ENCODE results near the gene ARF3. TPM values are rescaled to one million over a fixed set of nuclear protein-coding genes. Genes with fewer than 3 reads are reported as not detected.

The ARF3 gene
- total RNA-seq, 4 donors from 2014 or later, result 65.1 to 89.3 (median 80.1) TPM

DNA sequence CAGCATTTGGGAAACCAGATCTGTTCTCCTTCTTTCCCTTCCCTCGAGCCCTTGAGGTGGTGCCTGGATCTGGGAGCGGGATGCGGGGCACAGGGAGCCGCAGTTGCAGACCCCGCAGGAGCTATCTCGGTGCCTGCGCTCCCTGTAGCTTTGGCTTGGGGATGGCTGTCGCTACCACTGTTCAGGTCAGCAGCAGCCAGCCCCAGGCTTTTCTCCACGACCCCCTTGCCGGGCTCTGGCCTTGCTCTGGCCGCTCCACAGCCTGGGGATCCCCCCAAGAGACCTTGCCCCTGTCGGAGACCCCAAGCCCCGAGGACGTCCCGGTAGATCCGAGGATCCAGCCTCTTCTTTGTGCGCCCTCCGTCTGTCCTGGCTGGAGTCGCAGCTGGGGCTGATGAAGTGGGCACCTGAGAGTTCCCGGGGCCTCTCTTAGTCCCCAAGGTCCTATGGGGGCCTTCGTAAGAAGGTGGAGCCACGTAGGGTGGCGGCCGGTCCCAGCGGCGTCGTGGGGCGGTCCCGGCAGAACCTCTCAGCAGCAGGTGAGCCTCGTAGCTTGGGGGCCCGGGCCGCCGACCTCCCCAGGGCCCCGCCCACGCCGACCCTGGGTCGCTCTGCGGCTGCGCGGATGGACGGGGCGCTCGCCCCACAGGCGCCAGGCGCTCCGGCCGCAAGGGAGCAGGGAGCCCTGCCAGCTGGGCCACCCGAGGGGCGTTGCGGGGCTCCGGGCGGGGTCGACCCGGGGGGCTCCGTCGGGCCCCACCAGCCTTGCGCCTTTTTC lies 40.6 kb upstream of the ARF3 start:
- intact Hi-C loops (cut with DNase I; ENCODE audit: low total_unique reads), result loop anchor here (5.0 kb wide), 1 partner anchor 141 kb away; no protein-coding TSS in a partner anchor
- DNase-seq (ENCODE audit: low spot score in 2 of 2), result peak in 1 of 2 donors; percentile 86
- H3K4me3 ChIP-seq (ENCODE audit: low read depth, poor library complexity, severe bottlenecking), result peak overlapping the region; percentile 24
- WGBS, 2 donors, result 10 to 25% methylated on average over 9 to 23 of the region's 57 CpGs
- TF ChIP-seq, protein P1, sequence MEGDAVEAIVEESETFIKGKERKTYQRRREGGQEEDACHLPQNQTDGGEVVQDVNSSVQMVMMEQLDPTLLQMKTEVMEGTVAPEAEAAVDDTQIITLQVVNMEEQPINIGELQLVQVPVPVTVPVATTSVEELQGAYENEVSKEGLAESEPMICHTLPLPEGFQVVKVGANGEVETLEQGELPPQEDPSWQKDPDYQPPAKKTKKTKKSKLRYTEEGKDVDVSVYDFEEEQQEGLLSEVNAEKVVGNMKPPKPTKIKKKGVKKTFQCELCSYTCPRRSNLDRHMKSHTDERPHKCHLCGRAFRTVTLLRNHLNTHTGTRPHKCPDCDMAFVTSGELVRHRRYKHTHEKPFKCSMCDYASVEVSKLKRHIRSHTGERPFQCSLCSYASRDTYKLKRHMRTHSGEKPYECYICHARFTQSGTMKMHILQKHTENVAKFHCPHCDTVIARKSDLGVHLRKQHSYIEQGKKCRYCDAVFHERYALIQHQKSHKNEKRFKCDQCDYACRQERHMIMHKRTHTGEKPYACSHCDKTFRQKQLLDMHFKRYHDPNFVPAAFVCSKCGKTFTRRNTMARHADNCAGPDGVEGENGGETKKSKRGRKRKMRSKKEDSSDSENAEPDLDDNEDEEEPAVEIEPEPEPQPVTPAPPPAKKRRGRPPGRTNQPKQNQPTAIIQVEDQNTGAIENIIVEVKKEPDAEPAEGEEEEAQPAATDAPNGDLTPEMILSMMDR (IDR thresholded peaks at IDR 0.05), result no peak
- no peak for TF ChIP-seq POLR2A (IDR thresholded peaks at IDR 0.05)

DNA sequence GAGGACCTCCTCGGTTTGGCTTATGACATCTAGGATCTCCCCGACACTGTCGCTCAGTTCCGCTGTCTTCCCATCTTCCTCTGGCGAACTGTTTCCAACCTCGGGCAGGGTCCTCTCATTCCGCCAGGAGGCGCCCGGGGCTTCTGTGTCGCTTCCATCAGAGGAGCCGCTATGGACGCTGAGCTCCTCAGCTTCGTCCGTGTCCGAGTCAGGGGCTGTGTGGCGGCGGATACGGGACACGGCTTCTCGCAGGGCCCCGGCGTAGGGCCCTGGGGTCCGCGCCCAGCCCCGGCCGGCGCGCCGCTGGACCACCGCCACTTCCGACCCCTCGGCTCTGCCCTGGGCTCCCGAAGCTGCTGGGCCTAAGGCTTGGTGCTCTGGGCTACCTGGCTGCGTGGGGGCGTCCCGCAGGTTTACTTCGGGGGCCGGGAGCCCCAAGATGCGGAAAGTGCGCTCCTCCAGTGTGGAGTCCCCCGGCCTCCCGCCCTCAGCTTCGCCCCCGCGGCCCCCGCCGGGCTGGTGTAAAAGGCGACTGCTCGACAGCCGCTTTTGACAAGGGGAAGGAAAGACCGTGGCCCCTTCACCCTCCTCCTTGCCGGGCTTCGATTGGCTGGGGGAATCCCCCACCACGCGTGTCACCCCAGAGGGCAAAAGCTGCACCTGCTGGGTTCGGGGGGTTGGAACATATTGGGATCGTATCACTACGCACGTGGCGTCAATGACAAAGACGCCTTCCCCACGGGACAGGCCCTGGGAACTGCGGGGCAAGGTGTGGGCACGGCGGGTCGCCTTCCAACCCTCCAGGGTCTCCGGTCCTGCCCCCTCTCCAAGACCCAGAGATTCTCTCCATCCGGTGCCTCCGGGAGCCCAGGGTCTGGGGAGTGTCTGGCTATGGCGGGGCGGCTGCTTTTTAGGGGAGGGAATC lies 39.8 kb upstream of the ARF3 start:
- no peak for TF ChIP-seq POLR2A (IDR thresholded peaks at IDR 0.05)
- TF ChIP-seq, protein P1 (IDR thresholded peaks at IDR 0.05), result peak in 1 of 3 donors; percentile 42
- peak; percentile 59 to 95 for DNase-seq (ENCODE audit: low spot score in 2 of 2)
- no peak overlapping the region for H3K4me3 ChIP-seq (ENCODE audit: low read depth, poor library complexity, severe bottlenecking)
- intact Hi-C loops (cut with DNase I; ENCODE audit: low total_unique reads), result loop anchor here (5.0 kb wide), 1 partner anchor 140 kb away; no protein-coding TSS in a partner anchor
- 19 to 27% methylated on average over 44 to 49 of the region's 71 CpGs for WGBS, 2 donors

DNA sequence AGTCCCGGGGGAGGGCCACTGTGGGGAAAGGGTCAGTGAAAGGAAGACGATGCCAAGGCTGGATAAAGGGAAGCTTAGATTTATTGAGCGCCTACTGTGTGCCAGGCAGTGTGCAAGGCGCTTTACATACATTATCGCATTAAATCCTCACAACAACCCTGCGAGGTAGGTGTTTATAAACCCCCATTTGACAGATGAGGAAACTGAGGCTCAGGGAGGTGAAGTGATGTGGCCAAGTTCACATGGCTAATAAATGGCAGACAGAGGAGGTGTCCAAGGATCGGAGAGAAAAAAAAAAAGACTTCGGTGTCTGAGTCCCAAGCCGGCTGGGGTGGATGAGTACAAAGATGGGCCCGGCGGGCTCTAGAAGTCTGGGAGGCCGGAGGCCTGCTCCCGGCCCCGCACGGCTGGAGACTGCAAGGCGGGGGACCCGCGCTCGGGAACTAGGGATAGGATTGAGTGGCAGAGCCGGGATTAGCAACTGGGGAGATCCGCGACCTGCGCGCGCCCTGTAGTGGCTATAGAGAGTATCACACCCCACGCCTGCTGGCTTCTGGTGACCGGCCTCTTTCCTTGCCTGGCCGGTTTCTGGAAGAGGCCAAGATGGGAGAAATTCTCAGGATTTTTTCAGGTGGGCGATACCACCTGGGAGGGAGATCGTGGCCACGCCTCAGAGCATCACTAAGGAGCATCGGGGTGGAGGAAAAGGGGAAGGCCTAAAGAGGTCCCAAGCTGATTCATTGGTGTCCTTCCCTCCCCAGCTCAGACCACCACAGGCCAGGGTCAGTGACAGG lies 38.0 kb upstream of the ARF3 start:
- 5 to 6% methylated on average over 28 to 32 of the region's 32 CpGs for WGBS, 2 donors
- intact Hi-C loops (cut with DNase I; ENCODE audit: low total_unique reads), result loop anchor here (5.0 kb wide), 1 partner anchor 138 kb away; no protein-coding TSS in a partner anchor
- TF ChIP-seq, protein P1 (IDR thresholded peaks at IDR 0.05), result no peak
- peak; percentile 71 to 95 for DNase-seq (ENCODE audit: low spot score in 2 of 2)
- no peak overlapping the region for H3K4me3 ChIP-seq (ENCODE audit: low read depth, poor library complexity, severe bottlenecking)

DNA sequence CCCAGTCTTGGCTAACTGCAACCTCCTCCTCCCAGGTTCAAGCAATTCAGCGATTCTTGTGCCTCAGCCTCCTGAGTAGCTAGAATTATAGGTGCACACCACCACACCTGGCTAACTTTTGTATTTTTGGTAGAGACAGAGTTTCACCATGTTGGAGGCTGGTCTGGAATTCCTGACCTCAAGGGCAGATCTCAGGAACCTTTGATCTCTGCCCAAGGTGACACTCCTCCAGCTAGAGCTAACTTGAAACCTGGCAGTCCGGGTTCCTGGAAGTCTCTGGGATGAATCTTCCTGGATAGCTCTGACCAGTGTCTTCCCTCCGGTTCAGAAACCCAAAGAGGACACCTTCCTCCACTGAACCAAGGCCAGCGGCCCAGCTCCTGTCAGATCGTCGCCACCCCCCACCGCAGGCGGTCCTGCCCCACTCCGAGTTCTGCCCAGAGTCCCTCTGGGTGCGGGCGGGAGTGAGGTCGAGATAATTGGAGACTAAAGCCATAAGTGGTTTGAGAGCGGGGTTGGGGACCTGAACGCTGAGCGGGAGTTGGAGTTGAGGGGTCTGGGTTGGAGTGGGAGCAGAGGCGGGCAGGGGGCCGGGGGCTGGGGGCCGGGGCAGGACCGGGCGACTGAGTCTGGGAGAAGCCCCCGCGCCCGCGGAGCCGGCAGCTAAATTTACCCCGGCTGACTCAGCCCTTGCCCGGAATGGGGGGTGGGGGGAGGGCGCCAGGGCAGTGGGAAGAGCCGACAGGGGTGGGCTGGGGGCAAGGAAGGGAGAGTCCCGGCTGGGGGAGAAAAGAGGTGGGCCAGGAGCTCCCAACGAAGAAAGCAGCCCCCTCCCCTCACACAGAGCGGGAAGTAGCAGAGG lies 37.2 kb upstream of the ARF3 start:
- TF ChIP-seq, protein P1 (IDR thresholded peaks at IDR 0.05), result no peak
- intact Hi-C loops (cut with DNase I; ENCODE audit: low total_unique reads), result loop anchor here (5.0 kb wide), 1 partner anchor 137 kb away; no protein-coding TSS in a partner anchor
- DNase-seq (ENCODE audit: low spot score in 2 of 2), result no peak
- 23 to 26% methylated on average over 31 to 32 of the region's 32 CpGs for WGBS, 2 donors
- H3K4me3 ChIP-seq (ENCODE audit: low read depth, poor library complexity, severe bottlenecking), result no peak overlapping the region

Data from lower leg skin (tissue), 4 donors.